Right ventricle myocardium inferior (tissue), 1 donor: Measurements from ENCODE around the gene BLVRA. TPM values are rescaled to one million over a fixed set of nuclear protein-coding genes. Genes with fewer than 3 reads are reported as not detected.
A peak's percentile ranks its signal among the peaks of the same experiment; 100 is the strongest.
"Not testable (repeated sequence)": the region's sequence is repeated elsewhere in the genome, so short reads cannot be mapped to it uniquely, and the experiment has no call there.

Experiments used
- ATAC-seq: fragments of 200-7000 bp; cut with Tn5 transposase; one replicate; pipeline ENCODE4 v1.9.1; 2020; ENCODE audit warnings: mild to moderate bottlenecking, moderate library complexity
- DNase-seq: peaks from one replicate; pipeline ENCODE4 v3.0.0; 2021; ENCODE audit errors: missing footprints
- intact Hi-C: fragments of 100-400 bp; cut with DNase I; formaldehyde crosslinking; loops from one replicate; pipeline ENCODE4 v1.11.0; 2022
- total RNA-seq: library from RNA; stranded (reverse); fragmentation: NEBNext Ultra II Directional; extraction: Animal tissue kit (Norgen Biotek cat#: 25700); gene quantifications from one replicate; pipeline ENCODE4 v1.2.1, GENCODE V29; 2021
- donor health status: DM: no; HTN: yes; CAD: no; lungs with severe emphysema.

The BLVRA gene
- total RNA-seq, 1 donor from 2014 or later, result 45.7 TPM

DNA sequence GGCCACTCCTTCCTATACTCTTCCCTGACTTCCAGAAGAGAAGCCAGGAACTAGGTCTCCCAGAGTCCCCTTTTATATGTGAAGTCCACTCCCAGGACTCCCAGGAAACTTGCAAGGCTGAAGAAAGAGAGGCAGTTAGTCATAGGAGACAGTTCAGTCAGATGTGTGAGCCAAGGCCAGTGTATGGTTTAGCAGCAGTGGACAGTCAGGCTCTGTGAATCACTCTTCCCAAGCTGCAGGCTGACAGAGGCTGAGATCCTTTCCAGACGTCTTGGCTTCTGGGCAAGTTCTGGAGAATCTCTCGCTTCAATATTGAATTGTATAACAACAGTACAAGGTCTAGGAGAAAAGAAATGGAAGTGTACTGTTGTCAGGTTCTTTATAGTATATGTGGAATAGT is 26.9 kb downstream of the BLVRA start:
- intact Hi-C loops, result no loop called here
- DNase-seq, result no peak
- peak; percentile 52 for ATAC-seq

DNA sequence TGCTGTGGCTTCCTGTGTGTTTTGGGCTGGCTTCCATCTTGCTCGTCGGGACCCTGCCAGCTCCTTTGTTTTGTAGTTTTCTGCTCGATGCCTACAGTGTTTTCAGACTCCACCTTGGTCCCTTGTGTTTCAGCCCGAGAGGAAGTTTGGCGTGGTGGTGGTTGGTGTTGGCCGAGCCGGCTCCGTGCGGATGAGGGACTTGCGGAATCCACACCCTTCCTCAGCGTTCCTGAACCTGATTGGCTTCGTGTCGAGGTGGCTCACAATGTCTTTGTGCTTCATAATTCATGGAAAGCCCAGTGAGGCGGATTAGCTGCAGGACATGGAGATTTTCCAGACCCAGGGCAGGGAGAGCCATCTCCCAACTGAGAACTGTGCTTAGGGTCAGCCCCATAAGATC is 29.3 kb downstream of the BLVRA start:
- DNase-seq, result no peak
- intact Hi-C loops, result no loop called here
- no peak for ATAC-seq

- intact Hi-C loops, result no loop called here
- ATAC-seq, result no peak
- DNase-seq, result no peak
Measured at GRCh38 chr7:43790006-43790405, 31.5 kb downstream of the BLVRA start.

GRCh38 chr7:43790834-43791233 is 32.4 kb downstream of the BLVRA start:
- ATAC-seq (no peak), DNase-seq (no peak)
- intact Hi-C loops, result no loop called here

DNA sequence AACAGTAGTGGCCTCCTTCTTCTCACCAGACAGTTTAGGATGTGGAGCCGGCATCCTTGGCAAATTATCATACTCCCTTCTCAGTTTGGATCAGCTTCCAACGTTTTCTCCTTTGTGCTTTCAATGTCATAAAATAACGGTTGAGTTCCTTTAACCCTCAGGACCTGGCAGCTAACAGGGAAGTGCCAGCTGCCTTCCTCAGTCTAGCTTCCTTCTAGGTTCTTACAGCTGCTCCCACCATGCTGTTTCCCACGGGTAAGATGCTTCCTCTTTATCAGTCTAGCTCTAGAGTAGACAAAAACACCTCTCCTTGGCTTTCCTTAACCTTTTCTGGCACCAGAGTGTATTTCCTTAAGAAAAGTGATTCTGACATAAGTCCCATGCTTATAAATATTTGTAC is 33.2 kb downstream of the BLVRA start:
- ATAC-seq (no peak), DNase-seq (no peak)
- intact Hi-C loops, result no loop called here

DNA sequence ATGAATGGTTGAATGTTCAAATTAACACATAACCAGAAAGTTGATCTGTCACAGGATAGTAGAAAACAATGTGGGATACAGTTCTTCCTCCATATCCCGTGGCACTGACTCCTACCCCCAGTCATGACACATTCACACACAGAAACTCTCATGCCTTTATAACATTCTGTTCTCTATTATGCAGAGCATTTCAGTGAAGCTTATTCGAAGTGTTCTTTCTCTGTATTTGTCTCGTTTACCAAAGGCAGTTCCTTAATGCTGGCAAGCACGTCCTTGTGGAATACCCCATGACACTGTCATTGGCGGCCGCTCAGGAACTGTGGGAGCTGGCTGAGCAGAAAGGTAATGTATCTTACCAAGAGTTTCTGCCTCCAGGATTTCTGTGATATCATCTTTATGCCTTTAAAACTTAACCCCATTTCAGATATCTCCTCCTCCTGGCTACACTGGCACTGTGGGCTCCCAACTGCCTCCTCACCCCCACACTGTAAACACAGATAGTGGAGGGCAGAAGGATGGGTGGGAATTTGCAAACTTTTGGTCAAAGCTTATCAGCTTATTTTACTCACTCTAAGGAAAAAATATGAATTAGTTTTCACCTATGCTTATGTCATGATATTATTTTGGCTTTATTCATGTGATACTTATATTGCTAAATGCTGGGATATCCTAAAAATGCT is 34.1 kb downstream of the BLVRA start:
- intact Hi-C loops, result no loop called here
- no peak for DNase-seq
- no peak for ATAC-seq

GRCh38 chr7:43799605-43800004 is 41.1 kb downstream of the BLVRA start:
- no peak for ATAC-seq

GRCh38 chr7:43803865-43804264 is 45.4 kb downstream of the BLVRA start:
- intact Hi-C loops, result no loop called here
- DNase-seq (no peak), ATAC-seq (no peak)

More at GRCh38 chr7:43799605-43800004, 41.1 kb downstream of the BLVRA start:
- intact Hi-C loops, result no loop called here
- DNase-seq, result no peak

DNA sequence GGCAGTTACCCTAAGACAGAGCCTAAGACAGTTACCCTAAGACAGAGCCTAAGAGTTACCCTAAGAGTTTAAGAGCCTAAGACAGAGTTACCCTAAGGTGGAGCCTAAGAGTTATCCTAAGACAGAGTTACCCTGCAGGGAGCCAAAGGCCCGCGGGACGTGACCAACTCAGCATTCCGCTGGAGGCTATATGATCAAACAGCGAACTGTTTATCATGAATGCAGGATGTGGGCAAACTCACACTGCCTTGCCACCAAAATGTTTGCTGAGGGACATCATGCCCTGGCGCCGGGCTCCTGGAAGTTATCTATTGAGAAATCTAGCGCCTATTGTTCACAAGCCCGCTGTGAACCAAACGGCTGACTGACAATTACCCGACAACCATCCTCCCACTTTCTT is 49.9 kb downstream of the BLVRA start:
- DNase-seq (no peak), ATAC-seq (no peak)
- intact Hi-C loops, result no loop called here

GRCh38 chr7:43810195-43810941 is 51.9 kb downstream of the BLVRA start:
- DNase-seq, intact Hi-C loops, ATAC-seq: not testable (repeated sequence)

GRCh38 chr7:43815373-43815772 is 56.9 kb downstream of the BLVRA start:
- ATAC-seq (no peak), DNase-seq (no peak)
- intact Hi-C loops, result no loop called here

GRCh38 chr7:43816046-43816797 is 57.7 kb downstream of the BLVRA start:
- ATAC-seq, DNase-seq, intact Hi-C loops: not testable (repeated sequence)

- intact Hi-C loops, DNase-seq, ATAC-seq: not testable (repeated sequence)
Measured at GRCh38 chr7:43823425-43823824, 64.9 kb downstream of the BLVRA start.

GRCh38 chr7:43823941-43824340 is 65.5 kb downstream of the BLVRA start:
- intact Hi-C loops, result no loop called here
- DNase-seq (no peak), ATAC-seq (no peak)

DNA sequence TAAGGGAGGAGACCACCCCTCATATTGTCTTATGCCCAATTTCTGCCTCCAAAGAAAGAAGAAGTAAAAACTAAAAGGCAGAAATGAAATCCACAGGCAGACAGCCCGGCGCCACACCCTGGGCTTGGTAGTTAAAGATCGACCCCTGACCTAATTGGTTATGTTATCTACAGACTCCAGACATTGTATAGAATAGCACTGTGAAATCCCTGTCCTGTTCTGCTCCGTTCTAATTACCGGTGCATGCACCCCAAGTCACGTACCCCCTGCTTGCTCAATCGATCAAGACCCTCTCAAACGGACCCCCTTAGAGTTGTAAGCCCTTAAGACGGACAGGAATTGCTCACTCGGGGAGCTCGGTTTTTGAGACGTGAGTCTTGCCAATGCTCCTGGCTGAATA is 66.0 kb downstream of the BLVRA start:
- DNase-seq, ATAC-seq, intact Hi-C loops: not testable (repeated sequence)

DNA sequence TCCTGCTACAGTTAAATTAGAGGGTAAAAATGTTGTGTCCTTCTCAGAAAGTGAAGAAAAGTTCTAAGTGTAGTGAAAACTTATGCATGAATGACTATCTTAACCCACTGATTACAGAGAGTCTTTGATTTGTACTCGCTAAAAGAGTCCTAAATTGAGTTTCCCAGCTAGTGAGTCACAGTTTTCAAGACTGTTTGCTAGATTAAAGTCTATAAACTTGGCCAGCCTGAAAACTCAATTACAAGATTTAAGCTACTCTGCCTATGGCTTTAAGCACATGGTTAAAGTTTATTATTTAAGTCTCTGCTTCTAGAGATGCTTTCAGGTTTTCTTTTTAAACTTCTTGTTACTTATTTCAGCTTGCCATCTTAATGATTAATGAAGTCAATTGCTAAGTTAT is 66.5 kb downstream of the BLVRA start:
- DNase-seq (no peak), ATAC-seq (no peak)
- intact Hi-C loops, result no loop called here

- DNase-seq (no peak), ATAC-seq (no peak)
- intact Hi-C loops, result no loop called here
Measured at GRCh38 chr7:43825391-43825808, 66.9 kb downstream of the BLVRA start.

DNA sequence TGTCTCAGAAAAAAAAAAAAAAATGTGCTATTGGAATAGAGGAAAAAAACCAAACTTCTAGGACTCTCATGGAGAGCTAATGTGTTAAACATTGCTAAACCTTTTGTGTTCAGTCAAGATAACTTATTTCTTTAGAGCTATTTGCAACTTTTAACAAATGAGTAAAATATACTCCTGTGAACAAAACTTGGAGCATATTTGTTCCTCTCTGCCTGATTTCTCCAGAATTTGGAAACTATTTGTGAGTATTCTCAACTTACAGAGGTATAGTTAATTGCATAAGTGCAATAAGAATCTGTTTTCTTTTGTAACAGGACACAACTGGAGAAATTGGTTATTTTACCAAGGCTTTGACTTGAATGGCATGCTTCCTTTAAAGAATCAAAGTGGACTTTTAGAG is 72.4 kb downstream of the BLVRA start:
- DNase-seq, ATAC-seq: not testable (repeated sequence)
- intact Hi-C loops, result loop anchor here (10.0 kb wide), 1 partner anchor 376 kb away; no protein-coding TSS in a partner anchor

GRCh38 chr7:43834463-43835251 is 76.2 kb downstream of the BLVRA start:
- no peak for ATAC-seq

More at GRCh38 chr7:43834463-43835251, 76.2 kb downstream of the BLVRA start:
- DNase-seq, result no peak
- intact Hi-C loops, result loop anchor here (10.0 kb wide), 1 partner anchor 380 kb away; no protein-coding TSS in a partner anchor
